ENCODE results near the gene NIP7.
A peak's percentile ranks its signal among the peaks of the same experiment; 100 is the strongest.
"Not testable (repeated sequence)": the region's sequence is repeated elsewhere in the genome, so short reads cannot be mapped to it uniquely, and the experiment has no call there.

NIP7 gene

GRCh38 chr16:69339289-69340094 lies at the start of gene NIP7, which contains the start of gene COG8:
Gene NIP7, plus strand, starts transcription at chr16:69339772. Its CDS starts 58 bp downstream, at chr16:69339830.
Gene COG8, minus strand, starts transcription at chr16:69339564. Its CDS starts 12 bp downstream, at chr16:69339552.
- DNase-seq, result peak; percentile 96

- not testable (repeated sequence) for DNase-seq
These were observed 47.9 kb upstream of the NIP7 start for GRCh38 chr16:69291657-69292056.

DNA sequence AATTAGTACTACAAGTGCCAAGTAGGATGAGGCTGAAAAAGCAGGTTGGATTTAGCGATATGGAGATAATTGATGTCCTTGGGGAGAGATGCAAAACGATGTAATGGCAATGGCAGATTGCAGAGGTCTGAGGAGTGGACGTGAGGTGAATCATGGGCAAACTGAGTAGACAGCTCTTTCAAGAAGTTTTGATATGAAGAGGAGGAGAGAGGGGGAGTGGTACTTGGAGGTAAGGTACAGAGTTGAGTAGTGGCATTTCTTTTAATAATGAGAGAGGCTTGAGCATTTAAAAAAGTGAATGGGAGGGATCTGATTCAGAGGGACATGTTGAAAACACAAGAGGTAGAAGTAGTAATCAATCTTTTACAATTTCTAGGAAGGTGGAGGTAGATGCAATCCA lies 46.2 kb upstream of the NIP7 start:
- DNase-seq, result no peak

GRCh38 chr16:69294051-69294450 lies 45.5 kb upstream of the NIP7 start:
- no peak for DNase-seq

- not testable (repeated sequence) for DNase-seq
These were observed 42.8 kb upstream of the NIP7 start for GRCh38 chr16:69296771-69297170.

DNA sequence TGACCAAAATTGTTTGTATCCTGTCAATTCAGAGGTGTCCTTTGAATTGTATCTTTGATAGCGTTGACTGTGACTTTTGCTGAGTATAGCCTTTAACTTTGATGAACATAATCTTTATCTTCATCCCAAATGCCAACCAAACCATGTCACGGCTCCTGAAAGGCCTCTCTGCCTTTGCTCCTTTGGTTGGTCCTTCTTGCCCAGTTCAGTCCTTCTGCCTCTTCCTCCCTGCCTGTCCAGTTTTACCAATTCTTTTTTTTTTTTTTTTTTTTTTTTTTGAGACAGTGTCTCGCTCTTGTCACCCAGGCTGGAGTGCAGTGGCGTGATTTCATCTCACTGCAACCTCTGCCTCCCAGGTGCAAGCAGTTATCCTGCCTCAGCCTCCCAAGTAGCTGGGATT lies 41.3 kb upstream of the NIP7 start:
- no peak for DNase-seq

GRCh38 chr16:69301187-69301586 lies 38.4 kb upstream of the NIP7 start:
- DNase-seq, result no peak

DNA sequence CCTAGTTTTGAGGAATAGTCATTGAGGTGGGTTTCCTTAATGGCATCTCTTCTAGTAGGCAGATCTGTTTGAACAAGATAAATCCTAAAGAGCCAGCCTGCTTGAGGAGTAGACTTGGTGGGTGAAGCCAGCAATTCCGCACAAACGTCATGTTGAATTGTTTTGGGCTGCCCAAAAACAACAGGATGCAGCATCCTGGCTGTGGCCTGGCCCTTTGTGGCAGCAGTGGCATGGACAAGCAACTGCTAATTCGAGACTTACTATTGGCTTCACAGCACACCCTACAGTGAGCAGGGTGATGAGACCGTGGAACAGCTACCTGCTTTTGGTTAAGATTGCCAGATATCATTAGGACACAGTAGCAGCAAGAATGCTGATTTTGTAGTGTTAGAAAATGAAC lies 37.7 kb upstream of the NIP7 start:
- DNase-seq, result no peak

- no peak for DNase-seq
These were observed 37.3 kb upstream of the NIP7 start for GRCh38 chr16:69302301-69302700.

GRCh38 chr16:69306031-69306430 lies 33.5 kb upstream of the NIP7 start:
- DNase-seq, result no peak

GRCh38 chr16:69307091-69307490 lies 32.5 kb upstream of the NIP7 start:
- no peak for DNase-seq

DNA sequence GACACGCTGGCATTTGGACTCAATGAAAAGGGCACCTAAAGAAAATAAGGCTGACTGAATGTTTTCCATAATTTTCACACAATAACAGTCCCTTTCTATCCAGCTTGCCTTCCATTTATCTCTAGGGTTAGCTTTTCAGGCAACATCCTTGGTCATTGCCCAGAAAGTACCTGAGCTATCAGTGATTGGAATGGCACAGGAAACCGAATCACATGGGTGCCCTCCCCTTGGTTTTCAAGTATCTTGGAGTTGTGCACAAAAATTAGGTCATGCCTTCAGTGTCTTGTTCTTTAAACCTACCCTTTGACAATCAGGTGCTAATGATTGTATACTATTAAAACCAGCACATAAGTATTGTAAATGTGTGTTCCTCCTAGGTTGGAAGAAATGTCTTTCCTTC lies 31.7 kb upstream of the NIP7 start:
- no peak for DNase-seq

- no peak for DNase-seq
These were observed 30.3 kb upstream of the NIP7 start for GRCh38 chr16:69309316-69309715.

GRCh38 chr16:69310653-69311532 lies 28.7 kb upstream of the NIP7 start, which contains the start of gene VPS4A:
Gene VPS4A, plus strand, starts transcription at chr16:69311350. Its CDS starts 162 bp downstream, at chr16:69311512.
- DNase-seq, result peak; percentile 63

DNA sequence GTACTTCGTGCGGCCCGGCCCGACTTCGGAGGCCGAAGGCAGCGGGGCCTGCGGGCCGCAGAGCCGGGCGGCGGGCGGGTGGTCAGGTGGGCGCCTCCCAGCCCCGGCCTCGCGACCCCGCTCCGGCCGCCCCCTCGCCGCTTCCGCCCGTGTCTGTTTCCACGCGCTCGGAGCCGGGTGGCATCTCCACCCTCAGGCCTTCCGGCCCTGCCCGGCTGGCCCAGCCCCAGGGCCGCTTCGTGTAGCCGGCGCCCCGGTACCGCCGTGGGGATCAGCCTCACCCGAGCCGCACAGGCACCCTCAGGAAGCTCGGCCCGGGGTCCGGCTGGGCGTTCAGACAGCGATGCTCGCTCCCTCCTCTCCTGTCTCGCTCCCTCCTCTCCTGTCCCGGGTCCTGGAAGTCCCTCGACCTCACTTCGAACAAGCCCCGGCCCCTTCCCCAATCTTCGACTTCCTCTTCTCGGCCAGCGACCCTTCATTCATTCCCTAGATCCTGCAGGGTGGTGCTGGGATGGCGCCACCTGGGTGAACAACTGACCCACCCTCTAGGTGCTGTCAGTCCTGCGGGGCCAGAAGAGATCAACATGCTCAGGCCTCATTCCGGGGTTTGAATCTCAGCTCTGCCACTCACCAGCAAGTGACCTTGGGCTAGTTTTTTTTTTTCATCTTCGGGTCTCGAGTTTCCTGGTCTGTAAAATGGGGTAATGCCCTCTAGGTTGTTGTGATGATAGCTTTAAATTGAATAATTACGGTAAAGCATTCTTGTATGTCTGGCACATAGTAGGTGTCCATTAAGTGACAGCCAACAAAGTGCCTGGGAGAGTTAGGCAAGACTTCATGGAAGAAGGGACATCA lies 27.8 kb upstream of the NIP7 start:
- DNase-seq, result no peak

DNA sequence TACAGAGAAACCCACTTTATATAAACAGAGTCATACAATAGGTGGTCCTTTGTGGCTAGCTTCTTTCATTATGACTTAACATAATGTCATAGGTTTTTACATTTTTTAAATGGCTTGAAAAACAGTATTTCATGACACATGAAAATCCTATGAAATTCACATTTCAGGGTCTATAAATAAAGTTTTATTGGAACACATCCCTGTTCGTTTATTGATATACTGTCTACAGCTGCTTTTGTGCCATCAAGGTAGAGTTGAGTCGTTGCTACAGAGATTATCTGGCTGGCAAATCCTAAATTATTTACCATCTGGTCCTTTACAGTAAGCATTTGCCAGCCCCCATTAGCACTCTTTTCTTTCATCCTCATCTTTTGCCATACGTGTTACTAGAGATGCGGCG lies 26.1 kb upstream of the NIP7 start:
- DNase-seq, result no peak

DNA sequence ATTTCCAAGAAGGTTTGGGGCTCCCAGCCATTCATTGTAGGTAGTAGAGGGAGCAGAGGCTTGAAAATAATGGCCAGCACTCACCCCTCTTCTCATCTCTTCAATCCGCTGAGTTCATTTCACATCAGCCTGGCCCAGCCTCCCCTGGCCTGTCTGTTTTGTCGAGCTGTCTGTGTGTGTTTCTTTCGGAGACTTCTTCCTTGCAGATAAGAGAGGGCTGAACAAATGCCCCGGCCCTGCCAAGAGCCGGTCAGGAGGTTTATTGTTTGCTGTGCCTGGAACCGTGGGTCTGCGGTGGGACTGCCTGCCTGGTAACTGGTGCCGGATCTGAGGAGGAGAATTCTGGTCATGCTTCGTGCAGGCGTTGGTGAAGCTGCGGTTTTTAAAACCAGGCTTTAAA lies 25.0 kb upstream of the NIP7 start:
- no peak for DNase-seq

- DNase-seq, result no peak
These were observed 23.9 kb upstream of the NIP7 start for GRCh38 chr16:69315486-69316311.

DNA sequence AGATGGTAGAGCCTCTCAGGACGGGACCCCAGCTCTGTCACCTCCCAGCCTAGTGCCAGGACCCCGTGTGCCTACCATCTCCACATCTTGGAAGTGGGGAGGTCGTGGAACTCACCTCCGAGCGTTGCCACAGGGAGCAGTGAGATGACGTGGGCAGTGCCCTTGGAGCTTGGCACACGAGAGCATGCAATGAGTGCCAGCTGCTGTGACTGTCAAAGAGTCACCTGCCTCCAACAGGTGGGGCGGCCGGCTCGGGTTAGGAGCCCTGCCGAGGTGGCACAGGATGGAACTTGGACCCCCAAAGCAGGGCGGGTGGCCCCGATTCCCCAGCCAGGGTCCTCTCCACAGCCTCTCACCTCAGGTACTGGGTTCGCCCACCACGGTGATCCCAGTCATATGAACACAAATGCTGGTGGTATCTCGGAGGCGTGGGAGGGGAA lies 23.0 kb upstream of the NIP7 start:
- no peak for DNase-seq

DNA sequence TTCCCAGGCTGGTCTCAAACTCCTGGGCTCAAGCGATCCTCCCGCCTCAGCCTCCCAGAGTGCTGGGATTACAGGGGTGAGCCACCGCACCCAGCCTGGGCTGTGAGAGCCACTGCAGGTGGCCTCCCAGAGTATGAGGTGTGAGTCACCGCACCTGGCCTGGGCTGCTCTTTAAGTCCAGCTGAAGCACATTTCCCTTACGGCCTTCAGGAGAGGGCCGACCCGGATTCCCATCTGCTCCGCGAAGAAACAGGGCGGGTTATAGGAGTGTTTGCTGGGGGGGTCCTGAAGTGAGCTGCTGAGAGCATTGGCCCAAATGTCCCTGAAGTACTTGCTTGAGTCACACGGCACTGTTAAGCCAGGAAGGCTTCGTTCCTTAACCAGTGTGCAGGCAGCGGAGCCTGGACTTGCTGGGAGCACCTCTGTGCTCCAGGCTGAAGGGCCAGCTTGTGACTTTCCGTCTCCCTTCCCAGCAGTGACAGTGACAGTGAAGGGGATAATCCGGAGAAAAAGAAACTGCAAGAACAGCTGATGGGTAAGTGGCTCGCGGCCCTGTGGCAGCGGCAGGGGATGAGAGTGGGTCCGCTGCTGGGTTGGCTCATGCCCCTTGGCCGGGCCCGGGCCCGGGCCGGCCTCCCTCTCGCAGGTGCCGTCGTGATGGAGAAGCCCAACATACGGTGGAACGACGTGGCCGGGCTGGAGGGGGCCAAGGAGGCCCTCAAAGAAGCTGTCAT lies 21.2 kb upstream of the NIP7 start:
- no peak for DNase-seq

GRCh38 chr16:69318911-69319289 lies 20.7 kb upstream of the NIP7 start:
- no peak for DNase-seq

Data from NCI-H1436 treated with DMSO at 0.1 percent for 48 hours (cell line).